22Rv1 (cell line): ENCODE results near the gene GPR155.

Source experiments
- ZFX ChIP-seq: fragments of 450-650 bp; IDR thresholded peaks from 2 replicates; pipeline ENCODE4 v1.6.1; 2017; ENCODE audit warnings: antibody characterized with exemption, borderline replicate concordance
- TF ChIP-seq, protein P1 (sequence below): fragments of 450-650 bp; IDR thresholded peaks from 2 replicates; pipeline ENCODE4 v1.5.1; 2017; ENCODE audit warnings: mild to moderate bottlenecking

DNA sequence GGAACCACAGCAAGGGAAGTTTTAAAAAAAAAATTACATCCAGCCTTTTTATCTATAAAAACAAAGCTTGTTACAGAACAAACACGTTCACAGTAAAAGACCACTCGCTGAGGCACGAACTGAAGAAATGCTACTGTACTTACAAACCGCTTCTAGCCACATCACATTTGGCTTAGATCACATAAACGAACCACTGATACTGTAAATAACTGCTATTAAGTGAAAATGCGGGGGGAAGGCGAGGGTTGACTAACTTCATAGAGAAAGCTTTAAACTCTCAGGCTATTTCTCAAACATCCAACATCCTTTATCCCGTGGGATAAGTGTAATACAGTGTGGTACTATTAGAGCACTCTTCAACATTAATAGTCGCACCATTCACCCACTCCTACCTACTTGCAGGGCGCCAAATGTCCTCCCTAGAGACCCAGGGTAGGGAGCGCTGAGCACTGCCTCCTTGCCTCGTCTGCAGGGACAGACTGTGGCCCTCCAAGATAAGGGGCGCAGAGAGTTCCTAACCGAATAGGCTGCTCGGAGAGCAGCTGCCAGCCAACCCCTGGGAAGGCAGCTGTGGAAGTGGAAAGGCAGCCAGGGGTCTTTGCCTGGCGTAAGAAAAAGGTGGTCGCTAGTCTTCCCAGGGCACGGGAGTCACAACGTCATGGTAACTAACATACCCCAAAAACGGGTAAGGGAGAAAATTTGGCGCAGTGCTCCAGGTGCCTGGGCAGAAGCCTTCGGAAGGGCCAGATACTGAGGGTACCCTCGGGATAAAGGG is 854 bp downstream of the GPR155 start:
- TF ChIP-seq, protein P1, sequence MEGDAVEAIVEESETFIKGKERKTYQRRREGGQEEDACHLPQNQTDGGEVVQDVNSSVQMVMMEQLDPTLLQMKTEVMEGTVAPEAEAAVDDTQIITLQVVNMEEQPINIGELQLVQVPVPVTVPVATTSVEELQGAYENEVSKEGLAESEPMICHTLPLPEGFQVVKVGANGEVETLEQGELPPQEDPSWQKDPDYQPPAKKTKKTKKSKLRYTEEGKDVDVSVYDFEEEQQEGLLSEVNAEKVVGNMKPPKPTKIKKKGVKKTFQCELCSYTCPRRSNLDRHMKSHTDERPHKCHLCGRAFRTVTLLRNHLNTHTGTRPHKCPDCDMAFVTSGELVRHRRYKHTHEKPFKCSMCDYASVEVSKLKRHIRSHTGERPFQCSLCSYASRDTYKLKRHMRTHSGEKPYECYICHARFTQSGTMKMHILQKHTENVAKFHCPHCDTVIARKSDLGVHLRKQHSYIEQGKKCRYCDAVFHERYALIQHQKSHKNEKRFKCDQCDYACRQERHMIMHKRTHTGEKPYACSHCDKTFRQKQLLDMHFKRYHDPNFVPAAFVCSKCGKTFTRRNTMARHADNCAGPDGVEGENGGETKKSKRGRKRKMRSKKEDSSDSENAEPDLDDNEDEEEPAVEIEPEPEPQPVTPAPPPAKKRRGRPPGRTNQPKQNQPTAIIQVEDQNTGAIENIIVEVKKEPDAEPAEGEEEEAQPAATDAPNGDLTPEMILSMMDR, result no peak
- TF ChIP-seq ZFX, result no peak
